ENCODE results near the gene RNF220. TPM values are rescaled to one million over a fixed set of nuclear protein-coding genes. Genes with fewer than 3 reads are reported as not detected.

Gene RNF220
- total RNA-seq, 1 experiment from 2014 or later: 92.4 TPM

DNA sequence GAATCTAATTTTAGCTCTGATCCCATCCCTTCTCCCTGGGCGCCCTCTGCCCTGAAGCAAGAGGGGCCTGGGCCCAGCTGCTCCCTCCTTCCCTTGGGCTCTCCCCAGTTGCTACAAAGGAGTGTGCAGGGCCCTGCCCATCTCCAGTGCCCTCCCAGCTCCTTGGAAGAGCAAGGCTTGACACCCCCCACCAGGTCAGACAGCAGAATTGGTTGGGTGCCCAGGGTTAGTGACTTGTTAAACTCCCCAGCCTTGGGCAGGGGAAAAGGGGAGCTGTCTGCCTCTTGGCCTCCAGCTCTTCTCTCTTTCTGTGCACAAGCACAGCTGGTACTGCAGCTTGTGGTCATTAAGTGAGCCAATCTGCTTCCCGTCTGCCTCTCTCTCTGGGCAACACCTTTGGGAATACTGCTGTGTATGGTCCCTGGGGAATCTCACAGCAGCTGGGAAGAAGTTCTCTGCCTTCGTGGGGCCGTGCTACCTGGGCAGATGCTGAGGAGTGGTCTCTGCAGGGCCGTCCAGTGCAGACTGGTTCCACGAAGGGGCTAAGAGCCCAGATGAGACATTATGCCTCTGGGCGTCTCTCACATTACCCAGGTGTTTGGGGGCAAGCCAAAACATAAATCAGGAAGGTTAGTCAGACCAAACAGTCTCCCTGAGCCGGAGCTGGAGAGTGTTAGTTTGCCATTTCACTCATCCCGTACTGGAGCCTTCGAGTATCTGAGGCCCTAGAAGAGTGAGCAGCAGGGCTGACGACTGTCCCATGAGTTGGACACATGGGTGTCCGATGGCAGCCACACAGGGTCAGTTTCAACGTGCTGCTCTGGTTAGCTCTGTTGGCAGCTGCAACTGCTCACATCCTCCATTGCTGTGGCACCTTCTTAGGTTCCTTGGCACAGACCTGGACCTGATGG, 231.9 kb downstream of the RNF220 start:
- BruUV-seq (replicated peaks): no TSS peak
- POLR2A ChIA-PET: interaction anchor here (0.6 kb wide), 1 partner anchor 17 kb away, joined by 3 read pairs; no protein-coding TSS in a partner anchor
- Mint-ChIP-seq H3K27me3 (ENCODE audit: insufficient read depth, unreplicated experiment) (no peaks in the 10 kb centered on the region), H3K4me3 (ENCODE audit: unreplicated experiment) (no peak overlapping the region), H3K9me3 (ENCODE audit: unreplicated experiment) (no peaks in the 10 kb centered on the region), H3K27ac (ENCODE audit: unreplicated experiment) (no peak overlapping the region), H3K4me1 (ENCODE audit: low read depth, unreplicated experiment) (no peaks in the 10 kb centered on the region), H3K36me3 (ENCODE audit: insufficient read depth, unreplicated experiment) (peaks cover 25% of the 10 kb centered on the region)
- TF ChIP-seq, protein P1, sequence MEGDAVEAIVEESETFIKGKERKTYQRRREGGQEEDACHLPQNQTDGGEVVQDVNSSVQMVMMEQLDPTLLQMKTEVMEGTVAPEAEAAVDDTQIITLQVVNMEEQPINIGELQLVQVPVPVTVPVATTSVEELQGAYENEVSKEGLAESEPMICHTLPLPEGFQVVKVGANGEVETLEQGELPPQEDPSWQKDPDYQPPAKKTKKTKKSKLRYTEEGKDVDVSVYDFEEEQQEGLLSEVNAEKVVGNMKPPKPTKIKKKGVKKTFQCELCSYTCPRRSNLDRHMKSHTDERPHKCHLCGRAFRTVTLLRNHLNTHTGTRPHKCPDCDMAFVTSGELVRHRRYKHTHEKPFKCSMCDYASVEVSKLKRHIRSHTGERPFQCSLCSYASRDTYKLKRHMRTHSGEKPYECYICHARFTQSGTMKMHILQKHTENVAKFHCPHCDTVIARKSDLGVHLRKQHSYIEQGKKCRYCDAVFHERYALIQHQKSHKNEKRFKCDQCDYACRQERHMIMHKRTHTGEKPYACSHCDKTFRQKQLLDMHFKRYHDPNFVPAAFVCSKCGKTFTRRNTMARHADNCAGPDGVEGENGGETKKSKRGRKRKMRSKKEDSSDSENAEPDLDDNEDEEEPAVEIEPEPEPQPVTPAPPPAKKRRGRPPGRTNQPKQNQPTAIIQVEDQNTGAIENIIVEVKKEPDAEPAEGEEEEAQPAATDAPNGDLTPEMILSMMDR (IDR thresholded peaks at IDR 0.05; ENCODE audit: insufficient read depth in 1 of 2, low read depth in 1 of 2, low read length in 1 of 2, severe bottlenecking in 1 of 2, unreplicated experiment in 1 of 2): no peak
- no peak for DNase-seq
- intact Hi-C loops (cut with micrococcal nuclease; ENCODE audit: unreplicated experiment): no loop called here
- Histone ChIP-seq H3K4me3 (ENCODE audit: low read depth, low read length) (no peak overlapping the region), H3K36me3 (ENCODE audit: control insufficient read depth, insufficient read depth, low read length) (no peaks in the 10 kb centered on the region; the same call in 1 of the 2 replicates), H3K27me3 (replicated peaks; ENCODE audit: control insufficient read depth, insufficient read depth, low read length) (no peaks in the 10 kb centered on the region), H3K4me1 (0 out of 2 replicates have a peak, but pooled peaks cover 4% of the 10 kb centered on the region), H3K9me3 (no peaks in the 10 kb centered on the region)
- CTCF ChIA-PET: interaction anchor here (0.6 kb wide), 1 partner anchor 65 kb away, joined by 11 read pairs; no protein-coding TSS in a partner anchor

GRCh38 chr1:44637702-44638411, 232.8 kb downstream of the RNF220 start:
- intact Hi-C loops (cut with micrococcal nuclease; ENCODE audit: unreplicated experiment): no loop called here
- H3K27me3 Mint-ChIP-seq (ENCODE audit: insufficient read depth, unreplicated experiment): no peaks in the 10 kb centered on the region
- no peaks in the 10 kb centered on the region for H3K9me3 Mint-ChIP-seq (ENCODE audit: unreplicated experiment)
- TF ChIP-seq, protein P1 (IDR thresholded peaks at IDR 0.05; ENCODE audit: insufficient read depth in 1 of 2, low read depth in 1 of 2, low read length in 1 of 2, severe bottlenecking in 1 of 2, unreplicated experiment in 1 of 2): no peak
- Histone ChIP-seq H3K36me3 (ENCODE audit: control insufficient read depth, insufficient read depth, low read length) (no peaks in the 10 kb centered on the region; the same call in 1 of the 2 replicates), H3K9me3 (no peaks in the 10 kb centered on the region), H3K27me3 (replicated peaks; ENCODE audit: control insufficient read depth, insufficient read depth, low read length) (no peaks in the 10 kb centered on the region), H3K4me1 (0 out of 2 replicates have a peak, but pooled peaks cover 1% of the 10 kb centered on the region), H3K4me3 (ENCODE audit: low read depth, low read length) (no peak overlapping the region)
- no peak for DNase-seq
- no TSS peak for BruUV-seq (replicated peaks)
- POLR2A ChIA-PET: no interaction called here
- no peak overlapping the region for H3K4me3 Mint-ChIP-seq (ENCODE audit: unreplicated experiment)
- CTCF ChIA-PET: interaction anchor here (0.6 kb wide), 1 partner anchor 64 kb away, joined by 11 read pairs; no protein-coding TSS in a partner anchor
- H3K36me3 Mint-ChIP-seq (ENCODE audit: insufficient read depth, unreplicated experiment): peaks cover 20% of the 10 kb centered on the region
- peaks cover under 1% of the 10 kb centered on the region for H3K4me1 Mint-ChIP-seq (ENCODE audit: low read depth, unreplicated experiment)
- H3K27ac Mint-ChIP-seq (ENCODE audit: unreplicated experiment): no peak overlapping the region

GRCh38 chr1:44640200-44640853, 235.3 kb downstream of the RNF220 start:
- Mint-ChIP-seq H3K4me1 (ENCODE audit: low read depth, unreplicated experiment) (peaks cover 6% of the 10 kb centered on the region), H3K27me3 (ENCODE audit: insufficient read depth, unreplicated experiment) (no peaks in the 10 kb centered on the region), H3K36me3 (ENCODE audit: insufficient read depth, unreplicated experiment) (peaks cover 30% of the 10 kb centered on the region), H3K4me3 (ENCODE audit: unreplicated experiment) (no peak overlapping the region), H3K27ac (ENCODE audit: unreplicated experiment) (no peak overlapping the region), H3K9me3 (ENCODE audit: unreplicated experiment) (no peaks in the 10 kb centered on the region)
- CTCF ChIA-PET: interaction anchor here (0.6 kb wide), 1 partner anchor 245 kb away, joined by 12 read pairs; no protein-coding TSS in a partner anchor
- H3K9me3 ChIP-seq: no peaks in the 10 kb centered on the region
- no peak overlapping the region for H3K4me3 ChIP-seq (ENCODE audit: low read depth, low read length)
- intact Hi-C loops (cut with micrococcal nuclease; ENCODE audit: unreplicated experiment): no loop called here
- no peaks in the 10 kb centered on the region for H3K27me3 ChIP-seq (replicated peaks; ENCODE audit: control insufficient read depth, insufficient read depth, low read length)
- TF ChIP-seq, protein P1 (IDR thresholded peaks at IDR 0.05; ENCODE audit: insufficient read depth in 1 of 2, low read depth in 1 of 2, low read length in 1 of 2, severe bottlenecking in 1 of 2, unreplicated experiment in 1 of 2): no peak
- H3K36me3 ChIP-seq (ENCODE audit: control insufficient read depth, insufficient read depth, low read length): no peaks in the 10 kb centered on the region; the same call in 1 of the 2 replicates
- H3K4me1 ChIP-seq: no peaks in the 10 kb centered on the region
- no TSS peak for BruUV-seq (replicated peaks)
- no peak for DNase-seq
- POLR2A ChIA-PET: no interaction called here

Measured in Caco-2 (cell line).